ENCODE measurements around the gene ALG12. TPM values are rescaled to one million over a fixed set of nuclear protein-coding genes. Genes with fewer than 3 reads are reported as not detected.

Gene ALG12
- polyA plus RNA-seq, 1 donor from 2014 or later: 14.3 TPM

DNA sequence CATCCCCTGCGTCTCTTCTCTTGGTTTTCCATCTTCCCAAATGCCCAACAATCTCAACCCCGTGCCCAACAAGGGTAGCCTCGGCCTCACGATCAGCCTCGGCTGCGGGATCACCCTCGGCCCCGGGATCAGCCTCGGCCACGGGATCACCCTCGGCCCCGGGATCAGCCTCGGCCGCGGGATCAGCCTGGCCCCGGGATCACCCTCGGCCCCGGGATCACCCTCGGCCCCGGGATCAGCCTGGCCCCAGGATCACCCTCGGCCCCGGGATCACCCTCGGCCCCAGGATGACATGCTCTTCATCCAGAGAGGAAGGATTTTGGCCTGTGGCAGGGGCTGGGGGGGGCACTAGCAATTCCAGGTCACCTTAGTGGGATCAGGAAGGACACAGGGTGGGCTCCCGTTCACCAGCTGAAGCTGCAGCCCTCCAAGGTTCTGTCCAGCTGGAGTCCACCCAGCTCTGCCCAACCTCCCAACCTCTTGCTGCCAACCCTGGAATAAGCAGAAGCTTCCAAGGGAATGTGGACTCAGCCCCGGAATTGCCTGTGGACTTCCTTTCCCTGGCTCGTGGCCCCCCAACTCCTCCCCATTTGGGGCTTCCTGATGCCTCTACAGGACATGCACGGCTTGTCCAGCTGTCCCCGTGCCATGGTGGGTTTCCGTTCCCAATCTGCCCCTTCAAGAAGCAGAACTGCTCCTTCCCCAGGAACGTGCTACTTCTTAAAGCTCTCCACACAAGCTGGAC lies 6.2 kb downstream of the ALG12 start:
- H3K79me2 ChIP-seq (replicated peaks; ENCODE audit: insufficient read depth, low read length): peaks cover 1% of the 10 kb centered on the region
- TF ChIP-seq TAF1 (IDR thresholded peaks at IDR 0.05; ENCODE audit: low read depth) (no peak), POLR2AphosphoS5 (IDR thresholded peaks at IDR 0.05) (no peak), EP300 (conservative IDR thresholded peaks at IDR 0.05; ENCODE audit: poor library complexity, severe bottlenecking) (no peak), SMC3 (conservative IDR thresholded peaks at IDR 0.05; ENCODE audit: poor library complexity) (no peak), EZH2 (IDR thresholded peaks at IDR 0.05; ENCODE audit: borderline replicate concordance, insufficient read depth, low read length, poor library complexity, severe bottlenecking) (no peak)
- TF ChIP-seq, protein P1, sequence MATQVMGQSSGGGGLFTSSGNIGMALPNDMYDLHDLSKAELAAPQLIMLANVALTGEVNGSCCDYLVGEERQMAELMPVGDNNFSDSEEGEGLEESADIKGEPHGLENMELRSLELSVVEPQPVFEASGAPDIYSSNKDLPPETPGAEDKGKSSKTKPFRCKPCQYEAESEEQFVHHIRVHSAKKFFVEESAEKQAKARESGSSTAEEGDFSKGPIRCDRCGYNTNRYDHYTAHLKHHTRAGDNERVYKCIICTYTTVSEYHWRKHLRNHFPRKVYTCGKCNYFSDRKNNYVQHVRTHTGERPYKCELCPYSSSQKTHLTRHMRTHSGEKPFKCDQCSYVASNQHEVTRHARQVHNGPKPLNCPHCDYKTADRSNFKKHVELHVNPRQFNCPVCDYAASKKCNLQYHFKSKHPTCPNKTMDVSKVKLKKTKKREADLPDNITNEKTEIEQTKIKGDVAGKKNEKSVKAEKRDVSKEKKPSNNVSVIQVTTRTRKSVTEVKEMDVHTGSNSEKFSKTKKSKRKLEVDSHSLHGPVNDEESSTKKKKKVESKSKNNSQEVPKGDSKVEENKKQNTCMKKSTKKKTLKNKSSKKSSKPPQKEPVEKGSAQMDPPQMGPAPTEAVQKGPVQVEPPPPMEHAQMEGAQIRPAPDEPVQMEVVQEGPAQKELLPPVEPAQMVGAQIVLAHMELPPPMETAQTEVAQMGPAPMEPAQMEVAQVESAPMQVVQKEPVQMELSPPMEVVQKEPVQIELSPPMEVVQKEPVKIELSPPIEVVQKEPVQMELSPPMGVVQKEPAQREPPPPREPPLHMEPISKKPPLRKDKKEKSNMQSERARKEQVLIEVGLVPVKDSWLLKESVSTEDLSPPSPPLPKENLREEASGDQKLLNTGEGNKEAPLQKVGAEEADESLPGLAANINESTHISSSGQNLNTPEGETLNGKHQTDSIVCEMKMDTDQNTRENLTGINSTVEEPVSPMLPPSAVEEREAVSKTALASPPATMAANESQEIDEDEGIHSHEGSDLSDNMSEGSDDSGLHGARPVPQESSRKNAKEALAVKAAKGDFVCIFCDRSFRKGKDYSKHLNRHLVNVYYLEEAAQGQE (IDR thresholded peaks at IDR 0.05; ENCODE audit: borderline replicate concordance): no peak
- no peaks in the 10 kb centered on the region for H3F3A ChIP-seq (ENCODE audit: insufficient read depth, low read length, poor library complexity, severe bottlenecking)
- H3K9me2 ChIP-seq (ENCODE audit: insufficient read depth, low read length): no peaks in the 10 kb centered on the region
- no peaks in the 10 kb centered on the region for H3K27me3 ChIP-seq (ENCODE audit: insufficient read depth, low read depth, low read length)
- no peak overlapping the region for H2AFZ ChIP-seq (ENCODE audit: low read depth, low read length)
- no peak overlapping the region for H3K9ac ChIP-seq (ENCODE audit: low read length)
- no peak overlapping the region for H3K27ac ChIP-seq (ENCODE audit: low read length)
- no peaks in the 10 kb centered on the region for H3K9me3 ChIP-seq (ENCODE audit: low read length)
- no peak overlapping the region for H3K4me3 ChIP-seq (ENCODE audit: low read length)
- H4K20me1 ChIP-seq (ENCODE audit: insufficient read depth): no peaks in the 10 kb centered on the region
- H3K36me3 ChIP-seq (ENCODE audit: insufficient read depth, low read length): no peaks in the 10 kb centered on the region
- H3K4me2 ChIP-seq (ENCODE audit: low read length): no peak overlapping the region

DNA sequence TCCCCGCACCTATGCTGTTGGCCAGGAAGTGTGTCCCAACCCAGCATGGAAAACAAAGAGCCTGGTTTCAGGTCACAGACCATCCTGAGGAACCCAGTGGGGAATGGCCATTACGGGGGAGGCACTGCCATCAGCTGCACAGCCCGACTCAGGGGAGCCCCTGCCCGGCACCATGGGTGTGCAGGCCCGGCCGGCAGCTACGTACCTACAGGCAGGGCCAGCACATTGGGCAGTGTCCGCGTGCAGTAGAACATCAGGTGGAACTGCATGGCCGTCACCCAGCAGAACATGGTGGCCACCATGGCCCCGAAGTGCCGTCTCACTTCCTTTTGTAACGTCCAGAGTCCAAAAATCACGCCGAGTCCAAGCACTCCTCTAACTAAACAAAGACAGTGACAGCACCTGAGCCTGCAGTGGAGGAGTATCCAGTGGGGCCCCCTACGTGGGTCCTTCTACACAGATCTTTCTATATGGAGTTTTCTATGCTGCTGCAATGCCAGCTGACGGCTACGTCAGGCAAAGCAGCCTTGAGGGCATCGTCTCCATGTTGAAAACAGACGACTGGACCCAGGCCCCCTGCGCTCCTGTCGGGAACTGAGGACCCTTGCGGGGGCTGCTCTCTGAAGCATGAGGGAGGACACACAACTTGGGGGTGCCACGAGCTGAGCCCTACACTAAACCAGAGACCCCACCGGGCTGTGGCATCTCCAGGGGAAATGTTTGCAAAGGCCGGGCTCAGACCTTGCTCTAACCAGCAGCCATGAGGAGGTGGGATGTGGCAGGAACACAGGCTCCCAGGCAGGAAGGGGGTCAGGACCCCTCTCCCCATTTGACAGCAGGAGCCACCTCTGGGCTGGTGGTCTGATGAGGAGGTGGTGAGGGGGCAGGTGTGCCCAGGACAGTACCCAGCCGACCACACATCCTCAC lies 7.7 kb downstream of the ALG12 start:
- H3K9me3 ChIP-seq (ENCODE audit: low read length): no peaks in the 10 kb centered on the region
- no peak overlapping the region for H2AFZ ChIP-seq (ENCODE audit: low read depth, low read length)
- no peaks in the 10 kb centered on the region for H3K27me3 ChIP-seq (ENCODE audit: insufficient read depth, low read depth, low read length)
- no peaks in the 10 kb centered on the region for H4K20me1 ChIP-seq (ENCODE audit: insufficient read depth)
- H3K4me3 ChIP-seq (ENCODE audit: low read length): no peak overlapping the region
- no peaks in the 10 kb centered on the region for H3K9me2 ChIP-seq (ENCODE audit: insufficient read depth, low read length)
- H3K4me2 ChIP-seq (ENCODE audit: low read length): no peak overlapping the region
- no peaks in the 10 kb centered on the region for H3K79me2 ChIP-seq (replicated peaks; ENCODE audit: insufficient read depth, low read length)
- no peak overlapping the region for H3K27ac ChIP-seq (ENCODE audit: low read length)
- TF ChIP-seq RAD21 (conservative IDR thresholded peaks at IDR 0.05) (no peak), MXI1 (conservative IDR thresholded peaks at IDR 0.05; ENCODE audit: poor library complexity, severe bottlenecking) (no peak), EP300 (conservative IDR thresholded peaks at IDR 0.05; ENCODE audit: poor library complexity, severe bottlenecking) (no peak), EZH2 (IDR thresholded peaks at IDR 0.05; ENCODE audit: borderline replicate concordance, insufficient read depth, low read length, poor library complexity, severe bottlenecking) (no peak), TAF1 (IDR thresholded peaks at IDR 0.05; ENCODE audit: low read depth) (no peak), POLR2AphosphoS5 (IDR thresholded peaks at IDR 0.05) (no peak), SMC3 (conservative IDR thresholded peaks at IDR 0.05; ENCODE audit: poor library complexity) (no peak)
- TF ChIP-seq, protein P2, sequence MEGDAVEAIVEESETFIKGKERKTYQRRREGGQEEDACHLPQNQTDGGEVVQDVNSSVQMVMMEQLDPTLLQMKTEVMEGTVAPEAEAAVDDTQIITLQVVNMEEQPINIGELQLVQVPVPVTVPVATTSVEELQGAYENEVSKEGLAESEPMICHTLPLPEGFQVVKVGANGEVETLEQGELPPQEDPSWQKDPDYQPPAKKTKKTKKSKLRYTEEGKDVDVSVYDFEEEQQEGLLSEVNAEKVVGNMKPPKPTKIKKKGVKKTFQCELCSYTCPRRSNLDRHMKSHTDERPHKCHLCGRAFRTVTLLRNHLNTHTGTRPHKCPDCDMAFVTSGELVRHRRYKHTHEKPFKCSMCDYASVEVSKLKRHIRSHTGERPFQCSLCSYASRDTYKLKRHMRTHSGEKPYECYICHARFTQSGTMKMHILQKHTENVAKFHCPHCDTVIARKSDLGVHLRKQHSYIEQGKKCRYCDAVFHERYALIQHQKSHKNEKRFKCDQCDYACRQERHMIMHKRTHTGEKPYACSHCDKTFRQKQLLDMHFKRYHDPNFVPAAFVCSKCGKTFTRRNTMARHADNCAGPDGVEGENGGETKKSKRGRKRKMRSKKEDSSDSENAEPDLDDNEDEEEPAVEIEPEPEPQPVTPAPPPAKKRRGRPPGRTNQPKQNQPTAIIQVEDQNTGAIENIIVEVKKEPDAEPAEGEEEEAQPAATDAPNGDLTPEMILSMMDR (IDR thresholded peaks at IDR 0.05; ENCODE audit: poor library complexity, severe bottlenecking): no peak
- TF ChIP-seq, protein P1 (IDR thresholded peaks at IDR 0.05; ENCODE audit: borderline replicate concordance): no peak
- no peaks in the 10 kb centered on the region for H3K36me3 ChIP-seq (ENCODE audit: insufficient read depth, low read length)
- no peaks in the 10 kb centered on the region for H3F3A ChIP-seq (ENCODE audit: insufficient read depth, low read length, poor library complexity, severe bottlenecking)
- no peak overlapping the region for H3K9ac ChIP-seq (ENCODE audit: low read length)

Data from neural cell (in vitro differentiated cells).